Activated CD4-positive, alpha-beta memory T cell treated with anti-CD3 and anti-CD28 coated beads for 36 hours (primary cell): ENCODE results near the gene GNLY. TPM values are rescaled to one million over a fixed set of nuclear protein-coding genes. Genes with fewer than 3 reads are reported as not detected.
A peak's percentile ranks its signal among the peaks of the same experiment; 100 is the strongest.

ENCODE experiments used
- CTCF ChIA-PET: fragments of 350-600 bp; sonication (Branson Sonifier 250); formaldehyde crosslinking; loops from one replicate; lab custom pipeline; 2021; ENCODE audit warnings: antibody characterized with exemption, inconsistent platforms; lab: Charles Lee
- POLR2A ChIA-PET: fragments of 350-600 bp; sonication (Branson Sonifier 250); formaldehyde crosslinking; loops from one replicate; lab custom pipeline; 2021; ENCODE audit warnings: antibody characterized with exemption; lab: Charles Lee
- DNase-seq: peaks from one replicate; pipeline ENCODE4 v3.0.0-alpha.2; 2020
- H3K27ac Mint-ChIP-seq: one replicate; pipeline ENCODE4 v1.8.0; 2021; ENCODE audit warnings: mixed read lengths
- H3K27me3 Mint-ChIP-seq: one replicate; pipeline ENCODE4 v1.8.0; 2021; ENCODE audit warnings: mixed read lengths
- H3K36me3 Mint-ChIP-seq: one replicate; pipeline ENCODE4 v1.8.0; 2021; ENCODE audit warnings: mixed read lengths
- H3K4me1 Mint-ChIP-seq: one replicate; pipeline ENCODE4 v1.8.0; 2021; ENCODE audit warnings: low read depth, mixed read lengths
- H3K4me3 Mint-ChIP-seq: one replicate; pipeline ENCODE4 v1.8.0; 2021; ENCODE audit warnings: mild to moderate bottlenecking, mixed read lengths
- H3K9me3 Mint-ChIP-seq: one replicate; pipeline ENCODE4 v1.8.0; 2021; ENCODE audit warnings: mixed read lengths
- intact Hi-C: fragments of 100-400 bp; cut with micrococcal nuclease; formaldehyde crosslinking; loops from one replicate; pipeline ENCODE4 v1.15.1; 2023
- total RNA-seq, 2 experiments: library from RNA; stranded (reverse); gene quantifications; one replicate each; pipeline ENCODE4 v1.2.3, GENCODE V29; 2021

The GNLY gene
- total RNA-seq, 2 experiments from 2014 or later = 21.5 to 22.8 TPM

DNA sequence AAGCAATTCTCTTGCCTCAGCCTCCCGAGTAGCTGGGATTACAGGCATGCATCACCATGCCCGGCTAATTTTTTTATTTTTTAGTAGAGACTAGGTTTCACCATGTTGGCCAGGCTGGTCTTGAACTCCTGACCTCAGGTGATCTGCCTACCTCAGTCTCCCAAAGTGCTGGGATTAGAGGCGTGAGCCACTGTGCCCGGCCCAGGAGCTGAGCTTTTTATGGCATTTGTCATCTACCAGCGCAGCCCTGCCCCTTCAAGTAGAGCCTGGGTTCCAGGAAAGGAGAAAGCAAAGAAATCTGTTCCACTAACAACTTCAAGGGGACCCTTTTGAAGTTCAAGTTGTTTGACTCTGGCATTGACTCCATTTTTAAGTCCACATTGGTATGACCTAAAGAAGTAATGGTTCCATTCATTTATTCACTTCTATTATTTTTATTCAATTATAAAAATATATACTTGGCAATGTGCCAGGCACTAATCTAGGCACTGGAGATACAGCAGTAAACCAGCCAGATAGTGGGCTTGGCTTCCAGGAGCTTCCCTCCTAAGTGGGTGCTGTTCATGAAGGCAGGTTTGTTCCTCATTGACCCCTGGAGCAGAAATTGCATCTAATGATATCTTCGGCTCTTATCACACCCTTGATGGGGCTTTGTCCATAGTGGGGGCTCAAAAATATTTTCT, 18.2 kb upstream of the GNLY start:
- no peak overlapping the region for H3K4me3 Mint-ChIP-seq
- no peak for DNase-seq

DNA sequence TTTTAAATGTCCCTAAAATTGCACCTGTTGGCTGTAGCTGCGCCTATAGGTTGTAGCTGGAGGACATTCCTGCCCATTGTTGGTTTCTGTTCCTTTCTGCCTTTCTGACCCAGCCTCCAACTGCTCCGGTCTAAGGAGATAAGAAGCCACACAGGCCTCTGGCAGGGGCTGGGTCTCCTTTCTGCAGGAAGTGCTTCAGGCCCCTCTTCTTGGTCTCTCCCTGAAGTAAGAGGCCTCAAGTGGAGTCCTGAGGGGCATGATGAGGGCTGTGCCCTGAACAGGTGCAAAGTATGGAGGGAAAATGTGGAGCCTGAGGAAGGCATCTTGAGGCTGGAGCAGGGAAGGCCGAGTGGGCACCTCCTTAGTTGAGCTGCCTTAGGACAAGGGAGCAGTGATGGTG, 15.8 kb upstream of the GNLY start:
- no peaks in the 10 kb centered on the region for H3K36me3 Mint-ChIP-seq
- ChIA-PET CTCF (interaction anchor here (0.7 to 4.1 kb wide), 7 partner anchors 19 to 138 kb away, joined by 3 to 96 read pairs (median 5); no protein-coding TSS in a partner anchor), POLR2A (no interaction called here)
- intact Hi-C loops = no loop called here
- no peak overlapping the region for H3K4me3 Mint-ChIP-seq
- no peak for DNase-seq
- peaks cover 3% of the 10 kb centered on the region for H3K4me1 Mint-ChIP-seq
- no peak overlapping the region for H3K27ac Mint-ChIP-seq
- H3K27me3 Mint-ChIP-seq = peaks cover 2% of the 10 kb centered on the region
- H3K9me3 Mint-ChIP-seq = no peaks in the 10 kb centered on the region

More for the DNA sequence above, 18.2 kb upstream of the GNLY start:
- ChIA-PET CTCF (interaction anchor here (0.7 to 1.9 kb wide), 6 partner anchors 17 to 257 kb away, joined by 3 to 9 read pairs (median 4); no protein-coding TSS in a partner anchor), POLR2A (no interaction called here)
- Mint-ChIP-seq H3K27ac (no peak overlapping the region), H3K9me3 (no peaks in the 10 kb centered on the region), H3K4me1 (no peaks in the 10 kb centered on the region), H3K27me3 (peaks cover 2% of the 10 kb centered on the region), H3K36me3 (no peaks in the 10 kb centered on the region)
- intact Hi-C loops = no loop called here

DNA sequence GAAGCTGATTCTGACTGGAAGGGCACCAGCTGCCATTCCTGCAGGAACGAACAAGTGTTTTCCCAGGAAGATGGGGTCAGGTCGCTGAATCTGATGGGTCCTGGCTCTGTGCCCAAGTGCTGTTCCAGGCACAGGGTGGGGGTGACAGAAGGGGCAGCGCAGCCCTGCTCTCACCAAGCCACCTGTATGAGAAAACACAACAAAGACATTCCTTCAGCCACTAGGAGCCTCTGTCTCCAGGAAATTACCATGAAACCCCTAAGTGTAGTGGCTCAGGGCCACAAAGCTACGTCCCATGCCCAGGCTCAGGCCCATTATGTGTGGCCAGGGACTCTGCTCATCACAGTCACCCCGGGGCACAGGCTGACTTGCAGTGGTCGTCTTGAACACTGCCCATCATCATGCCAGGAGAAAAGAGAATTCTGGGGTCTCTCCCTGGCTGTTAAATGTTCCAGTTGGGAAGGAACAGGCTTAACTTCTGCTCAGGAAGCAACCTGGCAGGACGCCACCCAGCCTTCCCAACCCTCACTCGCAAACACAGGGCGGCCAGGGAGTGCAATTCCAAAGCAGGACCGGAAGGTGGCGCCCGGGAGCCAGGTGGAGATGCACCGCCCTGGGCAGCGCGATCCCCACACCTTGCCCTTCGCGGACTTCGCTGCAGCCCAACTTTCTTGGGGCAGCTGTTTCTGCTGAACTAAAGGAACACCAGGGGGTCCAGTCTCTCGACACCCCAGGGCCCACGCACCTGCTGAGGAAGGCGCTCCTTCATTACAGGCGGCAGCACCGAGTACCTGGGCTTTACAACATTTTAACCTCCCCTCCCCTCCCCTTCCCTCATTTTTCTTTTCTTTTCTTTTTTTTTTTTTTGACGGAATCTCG, 15.1 kb upstream of the GNLY start:
- Mint-ChIP-seq H3K36me3 (no peaks in the 10 kb centered on the region), H3K27ac (no peak overlapping the region), H3K27me3 (peaks cover 2% of the 10 kb centered on the region), H3K4me3 (no peak overlapping the region), H3K9me3 (no peaks in the 10 kb centered on the region), H3K4me1 (peaks cover 3% of the 10 kb centered on the region)
- DNase-seq = peak; percentile 83
- intact Hi-C loops = loop anchor here (1.0 kb wide), 1 partner anchor 28 kb away; no protein-coding TSS in a partner anchor
- ChIA-PET POLR2A (no interaction called here), CTCF (interaction anchor here (0.6 to 4.1 kb wide), 14 partner anchors 8 to 1718 kb away, joined by 3 to 96 read pairs (median 4); no protein-coding TSS in a partner anchor)

DNA sequence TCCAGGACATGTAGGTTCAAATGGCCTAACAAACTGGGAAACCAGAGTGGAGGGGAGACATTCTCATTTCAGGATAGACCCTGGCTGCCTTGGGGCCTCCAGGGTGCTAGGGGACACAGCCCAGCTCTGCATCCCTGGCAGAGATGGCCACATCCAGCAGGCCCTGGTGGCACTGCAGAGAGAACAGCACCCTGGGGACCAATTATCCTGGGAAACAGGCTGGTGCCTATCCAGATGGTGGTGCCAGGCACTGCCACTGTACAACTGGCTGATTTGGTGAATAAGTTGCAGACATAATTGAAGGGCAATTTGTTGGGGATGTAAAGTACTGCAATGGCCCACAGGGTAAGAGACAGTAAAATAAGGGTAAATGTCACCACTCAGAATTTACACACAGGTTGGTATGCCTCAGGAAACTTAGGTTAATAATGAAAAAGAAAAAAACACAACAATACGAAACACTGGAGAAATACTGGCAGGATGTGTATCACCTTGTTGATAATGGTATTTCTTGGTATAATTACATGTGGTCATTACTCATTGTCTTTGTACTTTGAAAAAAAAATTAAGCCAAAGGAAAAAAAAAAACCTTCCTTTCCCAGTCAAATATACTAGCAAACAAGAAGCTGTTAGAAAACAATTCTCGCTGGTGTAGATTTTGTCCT, 13.3 kb upstream of the GNLY start:
- DNase-seq = no peak
- POLR2A ChIA-PET = interaction anchor here (0.6 kb wide), 1 partner anchor 143 kb away, joined by 4 read pairs; no protein-coding TSS in a partner anchor
- H3K9me3 Mint-ChIP-seq = no peaks in the 10 kb centered on the region
- intact Hi-C loops = no loop called here
- H3K36me3 Mint-ChIP-seq = no peaks in the 10 kb centered on the region
- peaks cover 3% of the 10 kb centered on the region for H3K4me1 Mint-ChIP-seq
- CTCF ChIA-PET = interaction anchor here (1.1 to 4.1 kb wide), 3 partner anchors 18 to 133 kb away, joined by 3 to 96 read pairs (median 26); no protein-coding TSS in a partner anchor
- no peak overlapping the region for H3K4me3 Mint-ChIP-seq
- peaks cover 2% of the 10 kb centered on the region for H3K27me3 Mint-ChIP-seq
- H3K27ac Mint-ChIP-seq = no peak overlapping the region

DNA sequence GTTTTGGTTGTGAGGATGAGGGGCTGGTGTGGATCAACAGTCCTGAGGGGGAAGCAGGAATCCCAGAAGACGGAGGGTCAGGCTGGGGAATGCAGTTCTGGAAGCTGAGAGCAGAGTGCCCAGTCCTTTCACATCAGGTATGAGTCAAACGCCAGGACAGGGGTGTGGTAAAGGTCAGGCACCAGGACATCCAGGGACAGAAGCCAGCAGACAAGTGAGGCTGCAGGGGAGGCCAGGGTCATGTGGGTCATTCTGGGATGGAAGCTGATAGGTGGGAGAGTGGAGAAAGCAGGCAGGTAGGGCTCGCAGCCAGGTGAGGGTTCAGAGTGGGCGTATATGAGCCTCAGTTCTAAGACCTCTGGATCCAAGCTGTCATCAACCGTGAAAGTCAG, 12.8 kb upstream of the GNLY start:
- ChIA-PET CTCF (interaction anchor here (3.6 to 4.1 kb wide), 2 partner anchors 26 to 132 kb away, joined by 26 to 96 read pairs; no protein-coding TSS in a partner anchor), POLR2A (interaction anchor here (0.6 kb wide), 1 partner anchor 144 kb away, joined by 4 read pairs; no protein-coding TSS in a partner anchor)
- no peaks in the 10 kb centered on the region for H3K36me3 Mint-ChIP-seq
- H3K4me1 Mint-ChIP-seq = peaks cover 3% of the 10 kb centered on the region
- intact Hi-C loops = no loop called here
- DNase-seq = no peak
- H3K27ac Mint-ChIP-seq = no peak overlapping the region
- no peaks in the 10 kb centered on the region for H3K9me3 Mint-ChIP-seq
- peaks cover 2% of the 10 kb centered on the region for H3K27me3 Mint-ChIP-seq
- no peak overlapping the region for H3K4me3 Mint-ChIP-seq

DNA sequence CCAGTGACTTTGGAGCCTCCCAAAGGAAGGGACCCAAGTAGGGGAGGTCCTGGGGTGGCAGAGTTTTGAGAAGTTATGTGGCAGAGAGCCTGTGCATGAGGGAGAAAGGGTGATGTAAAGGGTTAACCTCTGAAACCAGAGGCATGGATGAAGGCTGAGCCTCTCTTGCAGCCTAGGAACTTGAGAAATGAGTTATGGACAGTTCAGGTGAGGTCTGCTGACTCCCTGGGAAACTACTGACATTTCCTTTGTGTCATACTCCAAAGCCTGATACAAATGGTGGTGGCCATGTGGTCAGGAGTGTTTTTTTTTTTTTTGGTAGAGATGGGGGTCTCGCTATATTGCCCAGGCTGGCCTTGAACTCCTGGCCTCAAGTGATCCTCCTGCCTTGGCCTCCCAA, 12.4 kb upstream of the GNLY start:
- no peaks in the 10 kb centered on the region for H3K9me3 Mint-ChIP-seq
- CTCF ChIA-PET = interaction anchor here (3.6 to 4.1 kb wide), 2 partner anchors 25 to 132 kb away, joined by 26 to 96 read pairs; no protein-coding TSS in a partner anchor
- POLR2A ChIA-PET = interaction anchor here (0.6 kb wide), 1 partner anchor 144 kb away, joined by 4 read pairs; no protein-coding TSS in a partner anchor

DNA sequence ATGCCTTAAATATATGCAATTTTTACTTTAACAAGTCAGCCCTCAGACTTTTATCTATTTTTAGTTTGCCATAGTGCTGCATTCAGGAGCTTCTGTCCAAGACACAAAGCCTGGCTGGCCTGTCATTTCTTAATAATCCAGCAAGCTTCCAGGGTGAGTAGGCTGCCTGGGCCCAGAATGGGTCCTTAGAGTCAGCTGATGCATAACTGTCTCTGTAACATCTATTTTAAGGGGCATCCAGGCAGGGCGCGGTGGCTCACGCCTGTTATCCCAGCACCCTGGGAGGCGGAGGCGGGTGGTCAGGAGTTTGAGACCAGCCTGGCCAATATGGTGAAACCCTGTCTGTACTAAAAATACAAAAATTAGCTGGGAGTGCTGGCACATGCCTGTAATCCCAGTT, 11.8 kb upstream of the GNLY start:
- Mint-ChIP-seq H3K9me3 (no peaks in the 10 kb centered on the region), H3K4me3 (no peak overlapping the region), H3K27me3 (peaks cover 2% of the 10 kb centered on the region), H3K4me1 (peaks cover 3% of the 10 kb centered on the region), H3K36me3 (no peaks in the 10 kb centered on the region), H3K27ac (no peak overlapping the region)
- intact Hi-C loops = no loop called here
- CTCF ChIA-PET = no interaction called here
- no peak for DNase-seq
- POLR2A ChIA-PET = no interaction called here

More for the DNA sequence above, 12.4 kb upstream of the GNLY start:
- Mint-ChIP-seq H3K36me3 (no peaks in the 10 kb centered on the region), H3K4me3 (no peak overlapping the region), H3K27me3 (peaks cover 2% of the 10 kb centered on the region), H3K27ac (no peak overlapping the region), H3K4me1 (peaks cover 3% of the 10 kb centered on the region)
- intact Hi-C loops = no loop called here
- no peak for DNase-seq

DNA sequence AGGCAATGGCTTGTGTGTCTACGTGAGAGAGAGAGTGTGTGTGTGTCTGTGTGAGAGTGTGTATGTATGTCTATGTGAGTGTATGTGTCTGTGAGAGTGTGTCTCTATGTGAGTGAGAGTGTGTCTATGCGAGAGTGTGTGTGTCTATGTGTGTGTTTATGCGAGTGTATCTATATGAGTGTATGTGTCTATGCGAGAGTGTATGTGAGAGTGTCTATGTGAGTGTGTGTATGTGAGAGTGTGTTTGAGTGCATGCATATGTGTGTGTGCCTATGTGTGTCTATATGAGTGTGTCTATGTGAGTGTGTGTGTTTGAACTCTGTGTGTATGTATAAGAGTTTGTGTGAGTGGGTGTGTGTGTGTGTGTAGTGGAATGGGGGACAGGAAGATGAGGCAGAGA, 9.8 kb upstream of the GNLY start:
- Mint-ChIP-seq H3K36me3 (no peaks in the 10 kb centered on the region), H3K27me3 (peaks cover 2% of the 10 kb centered on the region), H3K9me3 (no peaks in the 10 kb centered on the region), H3K27ac (no peak overlapping the region), H3K4me3 (no peak overlapping the region), H3K4me1 (peaks cover 3% of the 10 kb centered on the region)
- CTCF ChIA-PET = interaction anchor here (1.6 to 2.2 kb wide), 3 partner anchors 22 to 47 kb away, joined by 6 to 9 read pairs (median 6); no protein-coding TSS in a partner anchor
- POLR2A ChIA-PET = no interaction called here
- no peak for DNase-seq
- intact Hi-C loops = no loop called here

DNA sequence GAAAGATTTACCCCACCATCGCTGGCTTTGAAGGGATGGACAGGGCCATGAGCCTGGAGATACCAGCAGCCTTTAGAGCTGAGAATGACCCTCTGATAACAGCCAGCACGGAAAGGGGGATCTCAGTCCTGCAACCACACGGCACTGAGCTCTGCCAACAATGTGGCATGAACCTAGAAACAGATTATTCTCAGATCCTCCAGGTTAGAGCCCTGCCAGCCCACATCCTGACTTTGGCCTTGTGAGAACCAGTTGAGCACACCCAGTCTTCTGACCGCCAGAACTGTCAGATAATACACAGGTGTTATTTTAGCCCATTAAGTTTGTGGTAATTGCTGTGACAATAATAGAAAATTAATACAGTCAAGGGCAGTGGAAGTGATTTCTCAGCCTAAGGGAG, 9.4 kb upstream of the GNLY start:
- DNase-seq = no peak
- no peaks in the 10 kb centered on the region for H3K36me3 Mint-ChIP-seq
- ChIA-PET CTCF (interaction anchor here (1.6 to 2.2 kb wide), 3 partner anchors 22 to 47 kb away, joined by 6 to 9 read pairs (median 6); no protein-coding TSS in a partner anchor), POLR2A (no interaction called here)
- no peak overlapping the region for H3K27ac Mint-ChIP-seq
- H3K4me3 Mint-ChIP-seq = no peak overlapping the region
- H3K27me3 Mint-ChIP-seq = peaks cover 2% of the 10 kb centered on the region
- peaks cover 3% of the 10 kb centered on the region for H3K4me1 Mint-ChIP-seq
- H3K9me3 Mint-ChIP-seq = no peaks in the 10 kb centered on the region
- intact Hi-C loops = no loop called here

DNA sequence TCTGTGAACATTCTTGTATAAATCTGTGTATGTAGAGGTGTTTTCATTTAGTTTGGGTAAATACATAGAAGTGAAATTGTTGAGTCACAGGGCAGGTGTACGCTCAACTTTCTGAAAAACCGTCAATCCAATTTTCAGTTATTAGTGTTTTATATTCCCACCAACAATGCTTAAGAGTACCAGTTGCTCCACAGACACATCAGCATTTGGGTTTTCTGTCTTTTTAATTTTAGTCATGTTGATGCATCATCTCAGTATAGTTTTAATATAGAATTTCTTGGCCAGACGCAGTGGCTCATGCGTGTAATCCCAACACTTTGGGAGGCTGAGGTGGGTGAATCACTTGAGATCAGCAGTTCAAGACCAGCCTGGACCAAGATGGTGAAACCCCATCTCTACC, 3.2 kb upstream of the GNLY start:
- intact Hi-C loops = no loop called here
- Mint-ChIP-seq H3K9me3 (no peaks in the 10 kb centered on the region), H3K4me3 (no peak overlapping the region), H3K36me3 (no peaks in the 10 kb centered on the region), H3K4me1 (no peaks in the 10 kb centered on the region), H3K27ac (no peak overlapping the region), H3K27me3 (no peaks in the 10 kb centered on the region)
- CTCF ChIA-PET = no interaction called here
- POLR2A ChIA-PET = no interaction called here
- DNase-seq = peak; percentile 10

DNA sequence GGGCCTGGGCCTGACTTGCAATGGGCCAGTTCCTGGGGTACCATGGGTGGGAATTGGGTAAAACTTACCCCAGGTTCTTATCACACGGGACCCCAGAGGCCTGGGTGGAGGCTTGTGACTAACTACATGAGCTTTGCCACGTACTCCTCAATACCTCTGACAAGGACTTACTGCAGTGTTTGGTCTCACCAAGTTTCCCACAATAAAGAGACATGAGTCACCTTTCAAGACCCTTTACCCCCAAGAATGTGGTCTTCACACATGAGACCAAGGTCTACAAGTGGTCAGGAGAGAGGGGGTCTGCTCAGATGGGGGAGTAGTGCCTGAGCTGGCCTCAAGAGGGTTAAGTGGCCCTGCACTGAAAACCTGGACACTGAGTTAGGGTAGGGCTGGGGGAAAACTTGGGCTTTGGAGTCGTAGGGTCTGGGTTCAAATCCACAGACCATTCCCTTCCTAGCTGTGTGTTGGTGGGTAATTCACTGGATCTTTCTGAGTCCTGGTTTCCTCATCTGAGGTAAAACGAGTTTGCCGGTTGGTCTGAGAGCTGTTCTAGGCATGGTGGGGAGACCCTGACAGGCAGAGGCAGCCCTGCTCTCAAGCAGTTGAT, 2.0 kb upstream of the GNLY start:
- CTCF ChIA-PET = interaction anchor here (0.8 to 1.0 kb wide), 2 partner anchors 14 to 15 kb away, joined by 3 read pairs; no protein-coding TSS in a partner anchor
- POLR2A ChIA-PET = no interaction called here
- peak; percentile 5 for DNase-seq
- H3K27ac Mint-ChIP-seq = no peak overlapping the region
- H3K4me1 Mint-ChIP-seq = no peaks in the 10 kb centered on the region
- intact Hi-C loops = loop anchor here (2.0 kb wide), 1 partner anchor 15 kb away; no protein-coding TSS in a partner anchor
- no peak overlapping the region for H3K4me3 Mint-ChIP-seq
- no peaks in the 10 kb centered on the region for H3K36me3 Mint-ChIP-seq
- H3K27me3 Mint-ChIP-seq = no peaks in the 10 kb centered on the region
- H3K9me3 Mint-ChIP-seq = no peaks in the 10 kb centered on the region
